ENCODE results near the gene RNF207.
A peak's percentile ranks its signal among the peaks of the same experiment; 100 is the strongest.
"Not testable (repeated sequence)": the region's sequence is repeated elsewhere in the genome, so short reads cannot be mapped to it uniquely, and the experiment has no call there.

Gene RNF207

DNA sequence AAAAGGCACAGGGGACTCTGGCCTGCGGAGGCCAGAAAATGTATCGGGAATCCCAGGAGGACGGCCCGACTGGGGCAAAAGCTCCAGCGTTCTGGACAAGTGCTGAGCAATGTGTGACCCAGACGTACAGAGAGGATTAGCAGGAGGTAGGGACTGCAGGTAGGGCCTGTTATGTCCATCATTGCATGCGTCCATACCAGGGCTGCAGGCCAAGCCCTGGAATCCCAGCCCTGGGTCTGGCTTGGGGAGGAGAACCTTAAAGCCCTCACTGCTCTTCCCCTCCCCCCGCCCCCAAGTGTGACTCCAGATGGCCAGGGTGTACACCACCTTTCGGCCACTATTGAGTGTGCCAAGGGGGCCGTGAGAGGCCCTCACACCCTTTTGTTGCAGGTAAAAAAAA is 2.0 kb downstream of the RNF207 start:
- H3K4me3 ChIP-seq (ENCODE audit: low read depth, low read length) = no peak overlapping the region
- peaks cover 11% of the 10 kb centered on the region for H3K4me1 ChIP-seq (ENCODE audit: control insufficient read depth, insufficient read depth, low read length)

DNA sequence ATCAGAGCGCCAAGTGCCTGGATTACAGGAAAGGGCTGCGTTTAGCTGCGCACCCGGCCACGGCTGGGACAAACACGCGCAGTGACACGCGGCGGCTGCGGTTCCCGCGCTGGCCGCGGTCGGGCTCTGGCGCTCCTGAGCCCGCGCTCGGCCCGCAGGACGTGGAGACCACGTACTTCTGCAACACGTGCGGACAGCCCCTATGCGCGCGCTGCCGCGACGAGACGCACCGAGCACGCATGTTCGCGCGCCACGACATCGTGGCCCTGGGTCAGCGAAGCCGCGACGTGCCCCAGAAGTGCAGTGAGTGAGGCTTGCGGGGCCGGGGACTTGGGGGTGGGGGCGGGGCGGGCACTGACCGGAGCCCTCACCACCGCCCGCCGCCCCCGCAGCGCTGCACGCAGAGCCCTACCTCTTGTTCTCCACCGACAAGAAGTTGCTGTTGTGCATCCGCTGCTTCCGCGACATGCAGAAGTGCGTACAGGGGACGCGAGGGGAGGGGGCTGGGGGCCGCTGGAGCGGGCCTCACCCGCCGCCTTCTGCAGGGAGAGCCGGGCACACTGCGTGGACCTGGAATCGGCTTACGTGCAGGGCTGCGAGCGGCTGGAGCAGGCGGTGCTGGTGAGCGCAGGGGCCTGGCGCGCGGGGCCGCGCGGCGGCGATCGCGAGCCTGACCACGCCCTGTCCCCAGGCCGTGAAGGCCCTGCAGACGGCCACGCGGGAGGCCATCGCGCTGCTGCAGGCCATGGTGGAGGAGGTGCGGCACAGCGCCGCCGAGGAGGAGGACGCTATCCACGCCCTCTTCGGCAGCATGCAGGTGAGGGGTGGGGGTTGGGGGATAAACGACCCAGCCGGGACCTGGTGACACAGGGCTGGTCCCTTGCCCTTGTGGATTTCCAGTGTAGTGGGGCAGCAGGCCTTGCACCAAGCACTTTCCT is 3.1 kb downstream of the RNF207 start:
- no peak overlapping the region for H3K9ac ChIP-seq (ENCODE audit: low read depth, low read length)
- peak overlapping the region; percentile 58 for H3K4me3 ChIP-seq (ENCODE audit: low read depth, low read length)
- H3K27me3 ChIP-seq (ENCODE audit: control insufficient read depth, insufficient read depth, low read length) = peaks cover 21% of the 10 kb centered on the region
- no peaks in the 10 kb centered on the region for H3K36me3 ChIP-seq (ENCODE audit: control insufficient read depth, insufficient read depth, low read length)
- H3K4me1 ChIP-seq (ENCODE audit: control insufficient read depth, insufficient read depth, low read length) = peaks cover 11% of the 10 kb centered on the region
- H3K9me3 ChIP-seq (ENCODE audit: control insufficient read depth, insufficient read depth, low read length) = no peaks in the 10 kb centered on the region

More for the DNA sequence above, 2.0 kb downstream of the RNF207 start:
- H3K9ac ChIP-seq (ENCODE audit: low read depth, low read length) = no peak overlapping the region
- H3K36me3 ChIP-seq (ENCODE audit: control insufficient read depth, insufficient read depth, low read length) = no peaks in the 10 kb centered on the region
- H3K9me3 ChIP-seq (ENCODE audit: control insufficient read depth, insufficient read depth, low read length) = no peaks in the 10 kb centered on the region
- H3K27me3 ChIP-seq (ENCODE audit: control insufficient read depth, insufficient read depth, low read length) = peaks cover 21% of the 10 kb centered on the region

DNA sequence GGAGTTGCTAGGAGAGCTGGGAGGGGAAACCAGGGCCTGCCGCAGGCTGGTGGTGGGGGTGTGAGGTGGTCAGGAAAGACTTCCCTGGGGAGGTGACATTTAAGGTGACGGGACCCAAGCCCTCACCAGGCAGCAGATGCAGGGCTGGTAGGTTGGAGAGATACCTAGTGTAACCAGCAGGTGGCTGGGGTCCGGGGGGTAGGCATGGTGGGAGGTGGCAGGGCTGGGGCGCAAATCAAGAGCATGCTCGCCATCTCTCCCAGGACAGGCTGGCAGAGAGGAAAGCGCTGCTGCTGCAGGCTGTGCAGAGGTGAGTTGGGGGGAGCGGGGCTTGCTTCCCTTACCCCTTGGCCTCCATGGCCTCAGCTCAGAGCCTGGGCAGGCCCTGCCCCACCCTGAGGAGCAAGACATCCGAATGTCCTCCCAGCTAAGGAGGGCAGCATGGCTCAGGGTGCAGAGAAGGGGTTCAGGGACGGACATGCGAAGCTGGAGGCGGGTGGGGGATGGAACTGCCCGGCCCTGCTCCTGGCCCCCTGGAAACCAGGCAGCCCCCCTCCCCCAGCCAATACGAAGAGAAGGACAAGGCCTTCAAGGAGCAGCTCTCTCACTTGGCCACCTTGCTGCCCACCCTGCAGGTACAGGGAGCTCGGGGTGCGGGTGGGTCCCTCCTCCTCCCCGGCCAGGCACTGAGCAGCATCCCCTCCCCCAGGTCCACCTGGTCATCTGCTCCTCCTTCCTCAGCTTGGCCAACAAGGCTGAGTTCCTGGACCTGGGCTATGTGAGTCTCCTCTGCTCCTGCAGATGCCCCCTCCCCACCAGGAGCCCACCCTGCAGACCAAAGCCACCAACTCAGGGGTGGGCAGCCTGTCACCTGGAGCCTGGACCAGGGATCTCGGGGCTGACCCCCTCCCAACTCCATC is 4.0 kb downstream of the RNF207 start:
- H3K9me3 ChIP-seq (ENCODE audit: control insufficient read depth, insufficient read depth, low read length) = no peaks in the 10 kb centered on the region
- H3K27me3 ChIP-seq (ENCODE audit: control insufficient read depth, insufficient read depth, low read length) = peaks cover 21% of the 10 kb centered on the region
- no peaks in the 10 kb centered on the region for H3K36me3 ChIP-seq (ENCODE audit: control insufficient read depth, insufficient read depth, low read length)
- peak overlapping the region; percentile 58 for H3K4me3 ChIP-seq (ENCODE audit: low read depth, low read length)
- peaks cover 11% of the 10 kb centered on the region for H3K4me1 ChIP-seq (ENCODE audit: control insufficient read depth, insufficient read depth, low read length)
- H3K9ac ChIP-seq (ENCODE audit: low read depth, low read length) = no peak overlapping the region

DNA sequence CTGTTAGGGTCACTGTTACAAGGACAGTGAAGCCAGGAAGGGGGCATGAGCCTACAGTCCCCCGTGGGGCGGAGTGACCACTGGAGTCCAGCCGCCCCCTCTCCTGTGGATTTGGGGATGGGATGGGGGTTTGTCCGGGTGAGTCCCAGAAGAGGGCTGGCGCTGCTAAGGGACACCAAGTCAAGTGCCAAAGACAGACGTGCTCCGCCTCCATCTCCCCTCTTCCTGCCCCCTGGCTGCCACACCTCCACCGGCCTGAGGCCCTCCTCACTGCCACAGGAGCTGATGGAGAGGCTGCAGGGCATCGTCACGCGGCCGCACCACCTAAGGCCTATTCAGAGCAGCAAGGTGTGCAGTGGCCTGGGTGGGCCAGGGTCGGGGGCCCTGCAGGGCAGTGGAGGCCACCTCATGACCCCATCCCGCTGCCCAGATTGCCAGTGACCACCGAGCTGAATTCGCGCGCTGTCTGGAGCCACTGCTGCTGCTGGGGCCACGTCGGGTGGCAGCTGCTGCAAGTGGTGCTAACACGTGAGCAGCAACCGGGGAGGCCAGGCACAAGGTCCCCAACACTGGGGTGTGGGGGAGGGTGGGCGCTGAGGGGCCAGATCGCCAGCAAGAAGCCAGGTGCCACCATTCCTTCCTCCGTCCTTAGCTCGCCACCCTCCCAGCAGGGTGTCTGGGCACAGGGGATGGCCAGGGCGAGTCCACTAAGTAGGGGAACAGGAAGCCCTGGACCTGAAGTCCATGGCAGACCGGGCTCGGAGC is 4.9 kb downstream of the RNF207 start:
- peaks cover 21% of the 10 kb centered on the region for H3K27me3 ChIP-seq (ENCODE audit: control insufficient read depth, insufficient read depth, low read length)
- no peak overlapping the region for H3K4me3 ChIP-seq (ENCODE audit: low read depth, low read length)
- H3K9me3 ChIP-seq (ENCODE audit: control insufficient read depth, insufficient read depth, low read length) = no peaks in the 10 kb centered on the region
- H3K4me1 ChIP-seq (ENCODE audit: control insufficient read depth, insufficient read depth, low read length) = peaks cover 11% of the 10 kb centered on the region
- H3K36me3 ChIP-seq (ENCODE audit: control insufficient read depth, insufficient read depth, low read length) = no peaks in the 10 kb centered on the region
- no peak overlapping the region for H3K9ac ChIP-seq (ENCODE audit: low read depth, low read length)

DNA sequence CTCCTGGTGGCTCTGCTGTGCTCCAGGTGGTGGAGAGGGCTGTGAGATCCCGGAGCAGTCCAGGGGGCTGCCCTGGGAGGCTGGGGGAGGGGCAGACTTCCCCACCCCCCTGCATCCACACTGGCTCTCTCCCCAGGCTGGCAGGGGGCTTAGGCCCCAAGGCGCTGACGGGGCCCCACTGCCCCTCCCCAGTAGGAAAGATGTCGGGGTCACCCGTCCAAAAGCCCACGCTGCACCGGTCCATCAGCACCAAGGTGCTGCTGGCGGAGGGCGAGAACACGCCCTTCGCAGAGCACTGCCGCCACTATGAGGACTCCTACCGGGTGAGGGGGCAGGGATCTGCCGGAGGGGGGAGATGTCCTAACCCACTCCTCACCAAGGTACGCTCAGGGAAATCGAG is 5.8 kb downstream of the RNF207 start:
- peaks cover 11% of the 10 kb centered on the region for H3K4me1 ChIP-seq (ENCODE audit: control insufficient read depth, insufficient read depth, low read length)
- H3K27me3 ChIP-seq (ENCODE audit: control insufficient read depth, insufficient read depth, low read length) = peaks cover 15% of the 10 kb centered on the region
- no peak overlapping the region for H3K4me3 ChIP-seq (ENCODE audit: low read depth, low read length)
- H3K36me3 ChIP-seq (ENCODE audit: control insufficient read depth, insufficient read depth, low read length) = no peaks in the 10 kb centered on the region
- H3K9ac ChIP-seq (ENCODE audit: low read depth, low read length) = no peak overlapping the region
- H3K9me3 ChIP-seq (ENCODE audit: control insufficient read depth, insufficient read depth, low read length) = no peaks in the 10 kb centered on the region

DNA sequence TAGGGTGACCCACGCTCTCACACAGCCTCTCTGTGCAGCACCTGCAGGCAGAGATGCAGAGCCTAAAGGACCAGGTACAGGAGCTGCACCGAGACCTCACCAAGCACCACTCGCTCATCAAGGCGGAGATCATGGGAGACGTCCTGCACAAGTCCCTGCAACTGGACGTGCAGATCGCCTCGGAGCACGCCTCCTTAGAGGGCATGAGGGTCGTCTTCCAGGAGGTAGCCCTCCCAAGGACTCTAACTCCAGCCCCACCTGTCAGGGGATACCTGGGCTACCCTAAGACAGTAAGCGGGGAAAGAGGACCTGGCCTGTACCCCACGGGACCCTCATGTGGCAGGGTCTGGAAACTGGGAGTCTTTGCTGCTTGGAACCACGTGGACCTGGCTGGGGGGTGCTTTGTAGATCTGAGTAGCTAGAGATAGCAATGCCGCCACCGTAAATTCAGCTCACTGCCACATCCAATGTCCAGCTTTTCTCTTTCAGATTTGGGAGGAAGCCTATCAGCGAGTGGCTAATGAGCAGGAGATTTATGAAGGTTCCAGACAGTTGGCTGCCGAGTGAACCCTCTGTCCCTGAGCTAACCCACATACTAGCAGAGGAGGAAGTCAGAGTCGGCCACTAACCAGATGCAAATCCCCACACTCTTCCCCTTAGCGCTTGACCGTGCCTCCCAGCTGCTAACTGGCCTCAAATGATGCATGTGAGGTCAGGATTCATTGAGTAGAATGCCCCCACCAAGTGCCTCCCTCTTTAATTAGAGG is 6.5 kb downstream of the RNF207 start:
- H3K9me3 ChIP-seq (ENCODE audit: control insufficient read depth, insufficient read depth, low read length) = no peaks in the 10 kb centered on the region
- H3K9ac ChIP-seq (ENCODE audit: low read depth, low read length) = no peak overlapping the region
- H3K4me3 ChIP-seq (ENCODE audit: low read depth, low read length) = no peak overlapping the region
- H3K27me3 ChIP-seq (ENCODE audit: control insufficient read depth, insufficient read depth, low read length) = peaks cover 10% of the 10 kb centered on the region
- H3K36me3 ChIP-seq (ENCODE audit: control insufficient read depth, insufficient read depth, low read length) = no peaks in the 10 kb centered on the region
- peaks cover 9% of the 10 kb centered on the region for H3K4me1 ChIP-seq (ENCODE audit: control insufficient read depth, insufficient read depth, low read length)

DNA sequence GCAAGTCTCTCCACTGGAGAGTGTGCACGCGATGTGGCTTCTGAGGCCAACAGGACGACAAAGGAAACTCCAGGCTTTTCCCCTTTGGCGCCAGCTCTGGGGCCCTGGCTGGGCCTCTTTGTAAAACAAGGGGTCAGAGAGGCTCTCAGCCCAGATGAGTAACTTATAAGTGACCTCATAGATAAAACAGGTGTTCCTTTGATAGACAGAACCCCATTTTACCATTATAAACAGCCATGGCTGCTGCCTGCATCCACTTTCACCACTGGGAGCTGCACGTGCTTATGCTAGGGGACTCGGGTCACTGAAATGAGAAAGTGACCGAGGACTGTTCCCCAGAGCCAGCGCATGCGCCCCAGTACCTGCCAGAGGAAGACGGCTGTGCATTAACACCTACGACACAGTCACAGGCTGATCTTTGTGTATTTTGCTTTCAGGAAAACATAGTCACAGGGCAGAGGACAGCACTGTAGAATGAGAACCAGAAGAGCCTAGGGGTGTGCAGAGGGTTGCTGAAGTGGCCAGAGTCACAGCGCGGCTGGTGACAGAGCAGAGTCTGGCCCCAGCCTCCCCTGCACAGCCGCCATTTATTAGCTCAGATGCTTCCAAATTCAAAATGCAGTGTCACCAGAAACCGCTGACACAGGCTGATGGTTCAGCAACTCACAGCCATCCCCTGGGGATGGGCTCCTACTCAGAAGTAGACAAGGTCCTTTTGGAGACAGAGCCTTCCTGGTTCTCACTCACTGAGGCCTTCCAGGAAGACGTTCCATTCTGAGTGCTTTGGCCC is 12.7 kb downstream of the RNF207 start:
- H3K36me3 ChIP-seq (ENCODE audit: control insufficient read depth, insufficient read depth, low read length) = peaks cover 5% of the 10 kb centered on the region
- no peaks in the 10 kb centered on the region for H3K4me1 ChIP-seq (ENCODE audit: control insufficient read depth, insufficient read depth, low read length)
- no peak overlapping the region for H3K4me3 ChIP-seq (ENCODE audit: low read depth, low read length)
- no peak overlapping the region for H3K9ac ChIP-seq (ENCODE audit: low read depth, low read length)
- no peaks in the 10 kb centered on the region for H3K9me3 ChIP-seq (ENCODE audit: control insufficient read depth, insufficient read depth, low read length)
- no peaks in the 10 kb centered on the region for H3K27me3 ChIP-seq (ENCODE audit: control insufficient read depth, insufficient read depth, low read length)

DNA sequence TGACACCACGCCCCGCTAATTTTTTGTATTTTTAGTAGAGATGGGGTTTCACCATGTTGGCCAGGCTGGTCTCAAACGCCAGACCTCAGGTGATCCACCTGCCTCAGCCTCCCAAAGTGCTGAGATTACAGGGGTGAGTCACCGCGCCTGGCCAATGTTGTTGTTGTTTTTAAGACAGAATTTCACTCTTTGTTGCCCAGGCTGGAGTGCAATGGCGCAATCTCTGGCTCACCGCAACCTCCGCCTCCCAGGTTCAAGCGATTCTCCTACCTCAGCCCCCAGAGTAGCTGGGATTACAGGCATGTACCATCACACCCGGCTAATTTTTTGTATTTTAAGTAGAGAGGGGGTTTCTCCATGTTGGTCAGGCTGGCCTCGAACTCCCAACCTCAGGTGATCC is 13.7 kb downstream of the RNF207 start:
- peaks cover 15% of the 10 kb centered on the region for H3K36me3 ChIP-seq (ENCODE audit: control insufficient read depth, insufficient read depth, low read length)
- not testable (repeated sequence) for H3K9me3 ChIP-seq (ENCODE audit: control insufficient read depth, insufficient read depth, low read length); H3K4me1 ChIP-seq (ENCODE audit: control insufficient read depth, insufficient read depth, low read length); H3K9ac ChIP-seq (ENCODE audit: low read depth, low read length); H3K4me3 ChIP-seq (ENCODE audit: low read depth, low read length); H3K27me3 ChIP-seq (ENCODE audit: control insufficient read depth, insufficient read depth, low read length)

DNA sequence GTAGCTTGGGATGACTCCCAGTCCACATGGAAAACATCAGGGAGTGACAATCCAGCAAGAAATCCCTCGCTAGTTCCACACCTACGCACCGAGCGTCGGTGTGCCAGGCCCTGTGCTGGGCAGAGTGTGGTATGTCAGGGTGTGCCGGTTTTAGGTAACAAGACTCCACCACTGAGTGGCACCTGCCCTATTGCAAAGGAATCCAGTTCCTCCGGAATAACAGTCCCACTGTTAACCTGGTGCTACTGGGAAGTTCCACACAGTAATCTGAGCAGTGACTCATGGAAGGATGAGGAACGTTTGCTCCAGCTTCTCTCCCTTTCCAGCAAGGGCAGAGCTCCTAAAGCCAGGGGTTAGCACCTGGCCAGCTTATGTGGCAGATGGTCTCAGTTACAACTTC is 14.3 kb downstream of the RNF207 start:
- Histone ChIP-seq H3K9ac (ENCODE audit: low read depth, low read length) (no peak overlapping the region), H3K4me3 (ENCODE audit: low read depth, low read length) (no peak overlapping the region), H3K9me3 (ENCODE audit: control insufficient read depth, insufficient read depth, low read length) (no peaks in the 10 kb centered on the region), H3K4me1 (ENCODE audit: control insufficient read depth, insufficient read depth, low read length) (no peaks in the 10 kb centered on the region), H3K27me3 (ENCODE audit: control insufficient read depth, insufficient read depth, low read length) (no peaks in the 10 kb centered on the region), H3K36me3 (ENCODE audit: control insufficient read depth, insufficient read depth, low read length) (peaks cover 19% of the 10 kb centered on the region)

DNA sequence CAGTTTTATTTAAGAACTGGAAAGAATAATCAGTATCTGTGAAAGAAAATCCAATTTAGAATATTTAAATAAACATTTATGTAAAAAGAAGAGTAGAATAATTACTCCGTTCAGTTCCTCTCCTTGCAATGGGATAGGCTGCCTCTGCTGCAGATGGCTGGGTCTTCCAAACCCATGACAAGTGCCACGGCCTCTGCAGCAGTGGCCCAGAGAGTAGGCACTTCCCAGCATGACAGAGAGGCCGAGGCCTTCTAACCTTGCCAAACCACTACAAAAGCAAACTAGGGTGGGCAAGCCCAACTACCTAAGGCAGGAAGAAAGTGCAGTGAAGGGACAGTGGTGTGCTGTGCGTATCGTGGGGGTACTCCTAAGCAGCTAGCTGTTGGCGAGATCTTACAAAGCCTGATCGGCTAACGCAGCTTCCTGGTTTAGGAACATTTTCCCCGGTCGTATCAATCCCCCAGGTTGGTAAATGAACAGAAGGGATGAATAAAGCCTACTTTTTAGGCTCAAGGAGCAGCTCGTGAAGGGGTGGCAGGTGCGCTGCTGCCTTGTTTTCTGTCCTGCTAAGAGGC is 15.4 kb downstream of the RNF207 start:
- no peaks in the 10 kb centered on the region for H3K4me1 ChIP-seq (ENCODE audit: control insufficient read depth, insufficient read depth, low read length)
- H3K4me3 ChIP-seq (ENCODE audit: low read depth, low read length) = no peak overlapping the region
- peaks cover 21% of the 10 kb centered on the region for H3K36me3 ChIP-seq (ENCODE audit: control insufficient read depth, insufficient read depth, low read length)
- H3K27me3 ChIP-seq (ENCODE audit: control insufficient read depth, insufficient read depth, low read length) = no peaks in the 10 kb centered on the region
- no peak overlapping the region for H3K9ac ChIP-seq (ENCODE audit: low read depth, low read length)
- H3K9me3 ChIP-seq (ENCODE audit: control insufficient read depth, insufficient read depth, low read length) = no peaks in the 10 kb centered on the region

Measured in iPS-15b (cell line).